ENCODE results near the gene GIMAP8.

DNA sequence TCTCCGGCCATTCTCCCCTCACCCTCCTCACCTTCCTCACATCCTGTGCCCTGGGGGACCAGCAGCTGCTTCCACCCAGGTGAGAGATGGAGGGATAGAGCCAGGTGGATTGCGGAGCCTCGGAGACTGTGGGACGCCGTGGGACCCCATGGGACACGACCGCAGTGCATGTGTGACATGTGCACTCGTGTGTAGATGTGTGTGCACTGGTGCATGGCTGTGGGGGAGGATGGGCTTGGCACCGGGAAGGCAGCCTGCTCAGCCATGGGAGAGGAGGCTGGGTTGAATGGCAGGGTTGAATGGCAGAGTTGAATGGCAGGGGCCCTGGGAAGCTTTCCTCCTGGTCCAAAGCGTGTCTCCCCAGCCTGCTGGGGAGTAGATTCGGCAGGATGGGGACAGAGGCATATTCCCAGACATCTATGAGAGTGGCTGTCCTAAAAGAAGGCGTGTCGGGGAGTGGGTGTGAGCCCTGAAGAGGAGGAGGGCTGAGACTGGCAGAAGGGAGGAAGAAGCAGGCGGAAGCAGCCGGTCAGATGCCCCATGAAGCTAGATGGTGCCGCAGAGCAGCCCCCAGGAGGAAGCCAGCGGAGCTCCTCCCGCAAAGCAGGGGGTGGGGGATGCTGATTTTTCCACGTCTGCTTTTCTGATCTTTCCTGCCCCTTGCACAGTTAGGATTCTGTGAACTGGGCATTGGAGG, 815 bp downstream of the GIMAP8 start:
- TF ChIP-seq POLR2A (IDR thresholded peaks at IDR 0.05; ENCODE audit: low read depth, low read length) (peak; percentile 51; the same call in 1 of the 2 replicates), POLR2AphosphoS5 (IDR thresholded peaks at IDR 0.05; ENCODE audit: low read depth, low read length) (no peak; the same call in 1 of the 2 replicates)

Measured in GM12892 (cell line).